Suprapubic skin (tissue), 4 donors: ENCODE results near the gene SCTR. TPM values are rescaled to one million over a fixed set of nuclear protein-coding genes. Genes with fewer than 3 reads are reported as not detected.
A peak's percentile ranks its signal among the peaks of the same experiment; 100 is the strongest.

Source experiments
- DNase-seq, 2 donors: peaks; one replicate each; pipeline ENCODE4 v3.0.0-alpha.2; 2019; ENCODE audit warnings: low spot score in 2 of 2
- H3K27ac ChIP-seq: fragments of 200-600 bp; sonication (generic); one replicate; pipeline ENCODE4 v1.5.1; 2019
- H3K27me3 ChIP-seq: fragments of 200-600 bp; sonication (generic); one replicate; pipeline ENCODE4 v1.5.1; 2019
- H3K36me3 ChIP-seq: fragments of 200-600 bp; sonication (generic); one replicate; pipeline ENCODE4 v1.5.1; 2019
- H3K4me1 ChIP-seq: fragments of 200-600 bp; sonication (generic); one replicate; pipeline ENCODE4 v1.5.1; 2019
- H3K4me3 ChIP-seq: fragments of 200-600 bp; sonication (generic); one replicate; pipeline ENCODE4 v1.5.1; 2019; ENCODE audit warnings: mild to moderate bottlenecking
- H3K9me3 ChIP-seq: fragments of 200-600 bp; sonication (generic); one replicate; pipeline ENCODE4 v1.5.1; 2019
- EP300 ChIP-seq: sonication (generic); formaldehyde crosslinking; IDR thresholded peaks from one replicate; pipeline ENCODE4 v1.6.1; 2017; ENCODE audit warnings: antibody characterized with exemption
- POLR2A ChIP-seq, 2 donors: fragments of 450-650 bp; IDR thresholded peaks; one replicate each; pipeline ENCODE4 v1.6.1; 2017; ENCODE audit warnings: antibody characterized with exemption in 2 of 2, mild to moderate bottlenecking in 2 of 2, moderate library complexity in 2 of 2
- POLR2AphosphoS5 ChIP-seq, 3 donors: sonication (generic); formaldehyde crosslinking; IDR thresholded peaks; one replicate each; pipeline ENCODE4 v1.6.1; 2017; ENCODE audit warnings: antibody characterized with exemption in 3 of 3
- WGBS: methylation state at CpG from one replicate; pipeline ENCODE4 v1.1.5; 2018; 5-methylcytosine and 5-hydroxymethylcytosine counted together
- total RNA-seq, 4 donors: library from RNA; depleted of rRNA; stranded (reverse); fragments of >200 nt; gene quantifications; one replicate each; pipeline ENCODE4 v1.1.0, GENCODE V29; 2016
- TF ChIP-seq, protein P1 (sequence below), 2 donors: fragments of 200-600 bp in 1 of 2; fragments of 450-650 bp in 1 of 2; sonication (generic) in 1 of 2; IDR thresholded peaks; one replicate each; pipeline ENCODE4 v1.5.1; 2016 to 2019; ENCODE audit warnings: antibody characterized with exemption in 2 of 2, mild to moderate bottlenecking in 1 of 2, moderate library complexity in 1 of 2

Gene SCTR
- total RNA-seq, 4 donors from 2014 or later, result not detected

DNA sequence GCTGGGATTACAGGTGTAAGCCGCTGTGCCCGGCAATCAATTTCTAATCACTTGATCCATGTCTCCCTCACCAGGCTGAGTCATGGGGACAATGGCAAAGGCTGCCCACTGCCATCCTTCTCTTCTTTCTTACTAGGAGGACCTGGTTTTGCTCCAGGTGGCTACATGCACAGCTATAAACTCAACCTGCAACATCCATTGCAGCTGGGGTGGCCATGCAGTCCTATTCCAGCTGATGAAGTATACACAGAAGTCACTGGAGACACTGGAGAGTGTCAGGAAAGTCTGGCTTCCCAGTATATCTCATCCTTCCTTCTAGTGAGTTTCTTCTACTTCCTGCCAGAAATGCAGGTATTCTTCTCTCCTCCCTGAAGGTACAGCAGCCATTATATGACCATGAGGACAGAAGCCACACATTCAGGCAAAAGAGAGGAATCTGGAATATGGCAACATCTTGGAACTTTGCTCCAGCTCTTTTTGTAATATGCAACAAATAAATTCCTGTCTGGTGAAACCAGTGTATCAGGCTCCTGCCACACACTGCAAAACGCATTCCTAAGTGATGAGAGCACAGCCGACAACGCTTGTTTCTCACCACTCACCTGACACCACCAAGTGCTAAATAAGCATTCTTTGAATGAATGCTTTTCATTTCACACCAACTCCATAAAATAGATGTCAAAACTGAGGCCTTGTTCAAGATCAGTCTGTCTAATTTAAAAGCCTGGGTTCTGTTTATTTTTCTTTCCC, 32.3 kb downstream of the SCTR start:
- TF ChIP-seq EP300 (no peak), POLR2AphosphoS5 (IDR thresholded peaks at IDR 0.05) (no peak), POLR2A (IDR thresholded peaks at IDR 0.05) (no peak)
- TF ChIP-seq, protein P1, sequence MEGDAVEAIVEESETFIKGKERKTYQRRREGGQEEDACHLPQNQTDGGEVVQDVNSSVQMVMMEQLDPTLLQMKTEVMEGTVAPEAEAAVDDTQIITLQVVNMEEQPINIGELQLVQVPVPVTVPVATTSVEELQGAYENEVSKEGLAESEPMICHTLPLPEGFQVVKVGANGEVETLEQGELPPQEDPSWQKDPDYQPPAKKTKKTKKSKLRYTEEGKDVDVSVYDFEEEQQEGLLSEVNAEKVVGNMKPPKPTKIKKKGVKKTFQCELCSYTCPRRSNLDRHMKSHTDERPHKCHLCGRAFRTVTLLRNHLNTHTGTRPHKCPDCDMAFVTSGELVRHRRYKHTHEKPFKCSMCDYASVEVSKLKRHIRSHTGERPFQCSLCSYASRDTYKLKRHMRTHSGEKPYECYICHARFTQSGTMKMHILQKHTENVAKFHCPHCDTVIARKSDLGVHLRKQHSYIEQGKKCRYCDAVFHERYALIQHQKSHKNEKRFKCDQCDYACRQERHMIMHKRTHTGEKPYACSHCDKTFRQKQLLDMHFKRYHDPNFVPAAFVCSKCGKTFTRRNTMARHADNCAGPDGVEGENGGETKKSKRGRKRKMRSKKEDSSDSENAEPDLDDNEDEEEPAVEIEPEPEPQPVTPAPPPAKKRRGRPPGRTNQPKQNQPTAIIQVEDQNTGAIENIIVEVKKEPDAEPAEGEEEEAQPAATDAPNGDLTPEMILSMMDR (IDR thresholded peaks at IDR 0.05), result no peak
- H3K4me3 ChIP-seq, result no peak overlapping the region
- H3K27me3 ChIP-seq, result peaks cover 2% of the 10 kb centered on the region
- no peaks in the 10 kb centered on the region for H3K36me3 ChIP-seq
- H3K9me3 ChIP-seq, result no peaks in the 10 kb centered on the region
- peak overlapping the region; percentile 49 for H3K27ac ChIP-seq
- peak in 1 of 2 donors; percentile 34 for DNase-seq
- WGBS, result 65% methylated on average over 5 of the region's 5 CpGs
- H3K4me1 ChIP-seq, result peaks cover 8% of the 10 kb centered on the region

DNA sequence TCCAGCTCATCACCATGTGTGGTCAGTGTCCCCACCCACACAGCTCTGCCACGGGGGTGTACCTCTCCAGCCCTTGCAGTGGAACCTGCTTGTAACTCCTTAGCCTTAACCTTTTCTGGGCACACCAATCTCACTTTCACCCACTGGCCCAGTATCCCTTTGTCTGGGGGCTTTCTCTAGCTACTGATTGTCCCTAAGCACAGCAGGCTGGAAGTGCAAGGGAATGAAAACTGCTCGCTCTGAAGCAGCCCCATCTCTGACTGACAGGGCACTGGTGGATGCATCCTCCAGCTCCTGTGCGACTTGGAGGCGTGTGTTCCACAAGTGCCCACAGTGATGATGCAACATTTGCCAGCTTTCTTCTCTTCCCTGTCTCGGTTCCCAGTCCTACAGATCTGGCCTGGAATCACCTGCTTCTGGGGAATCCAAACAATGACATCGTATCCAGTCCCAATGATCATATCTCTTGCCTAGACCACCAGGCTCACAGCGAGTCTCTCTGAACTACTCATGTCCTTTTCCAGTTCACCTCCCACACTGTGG, 33.6 kb downstream of the SCTR start:
- Histone ChIP-seq H3K4me1 (peaks cover 8% of the 10 kb centered on the region), H3K4me3 (no peak overlapping the region), H3K27ac (no peak overlapping the region), H3K36me3 (no peaks in the 10 kb centered on the region), H3K27me3 (no peaks in the 10 kb centered on the region), H3K9me3 (no peaks in the 10 kb centered on the region)
- no peak for TF ChIP-seq POLR2AphosphoS5 (IDR thresholded peaks at IDR 0.05)
- TF ChIP-seq, protein P1 (IDR thresholded peaks at IDR 0.05), result no peak
- TF ChIP-seq POLR2A (IDR thresholded peaks at IDR 0.05), result no peak
- no peak for TF ChIP-seq EP300
- WGBS, result 74% methylated on average over 7 of the region's 7 CpGs
- DNase-seq, result peak in 1 of 2 donors; percentile 49

DNA sequence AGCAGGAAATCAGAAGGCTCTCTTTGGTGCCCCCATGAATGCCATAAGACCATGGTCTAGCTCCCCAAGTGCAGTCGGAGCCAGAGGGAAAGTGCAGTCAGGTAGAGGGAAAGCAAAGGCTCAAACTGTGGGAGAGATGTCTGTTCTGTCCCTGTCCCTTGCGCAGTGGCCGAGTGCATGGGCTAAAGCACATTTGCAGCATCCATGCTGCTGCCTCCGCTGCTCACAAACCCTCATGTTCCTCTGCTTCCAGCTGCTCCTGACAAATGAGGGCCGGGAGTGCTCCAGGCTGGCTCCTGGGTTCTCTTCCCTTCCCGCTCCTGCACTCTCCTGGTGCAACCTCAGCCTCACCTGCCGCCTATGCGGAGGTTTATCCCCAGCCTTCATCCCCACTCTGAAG, 34.2 kb downstream of the SCTR start:
- 95% methylated on average over 8 of the region's 8 CpGs for WGBS
- no peak overlapping the region for H3K27ac ChIP-seq
- H3K4me1 ChIP-seq, result peaks cover 12% of the 10 kb centered on the region
- peak in 1 of 2 donors; percentile 37 for DNase-seq
- H3K36me3 ChIP-seq, result no peaks in the 10 kb centered on the region
- no peaks in the 10 kb centered on the region for H3K9me3 ChIP-seq
- H3K27me3 ChIP-seq, result no peaks in the 10 kb centered on the region
- TF ChIP-seq POLR2AphosphoS5 (IDR thresholded peaks at IDR 0.05) (no peak), POLR2A (IDR thresholded peaks at IDR 0.05) (no peak)
- TF ChIP-seq, protein P1 (IDR thresholded peaks at IDR 0.05), result no peak
- no peak overlapping the region for H3K4me3 ChIP-seq

DNA sequence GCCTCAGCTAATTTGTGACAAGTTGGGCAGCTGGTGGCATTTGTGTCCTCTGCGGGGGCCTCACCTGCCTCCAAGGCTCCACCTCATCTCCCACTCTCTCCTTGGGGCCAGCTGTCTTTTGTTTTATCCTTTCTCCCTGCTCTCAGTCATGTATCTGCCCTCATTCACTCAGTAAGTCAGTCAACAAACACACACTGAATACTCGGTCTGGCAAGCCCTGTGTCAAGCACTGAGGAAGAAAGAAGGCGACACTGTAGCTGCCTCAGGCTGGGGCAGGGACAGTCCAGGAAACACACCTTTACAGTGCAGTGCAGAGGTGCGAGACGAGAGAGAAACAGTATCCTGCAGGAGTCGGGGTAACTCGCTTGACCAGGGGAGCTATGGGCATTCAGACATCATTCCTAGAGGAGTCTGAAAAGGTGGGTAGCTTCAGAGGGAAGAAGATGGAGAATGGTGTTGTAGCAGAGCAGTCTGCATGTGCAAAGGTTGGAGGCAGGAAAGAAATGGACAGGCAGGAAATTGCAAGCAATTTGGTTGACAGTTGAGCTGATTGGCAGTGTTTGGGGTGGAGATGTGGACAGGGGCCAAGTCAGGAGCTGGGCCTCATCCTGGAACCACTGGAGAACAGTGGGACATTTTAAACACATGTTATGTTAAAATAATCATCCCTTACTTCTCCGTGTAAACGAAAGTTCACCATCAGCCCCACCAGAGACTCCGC, 34.9 kb downstream of the SCTR start:
- Histone ChIP-seq H3K4me1 (peaks cover 12% of the 10 kb centered on the region), H3K9me3 (no peaks in the 10 kb centered on the region), H3K27me3 (no peaks in the 10 kb centered on the region), H3K27ac (no peak overlapping the region), H3K4me3 (no peak overlapping the region), H3K36me3 (no peaks in the 10 kb centered on the region)
- WGBS, result 85% methylated on average over 10 of the region's 10 CpGs
- TF ChIP-seq POLR2A (IDR thresholded peaks at IDR 0.05) (no peak), EP300 (no peak), POLR2AphosphoS5 (IDR thresholded peaks at IDR 0.05) (no peak)
- TF ChIP-seq, protein P1 (IDR thresholded peaks at IDR 0.05), result no peak
- DNase-seq, result no peak
